ENCODE measurements around the gene CCND1. TPM values are rescaled to one million over a fixed set of nuclear protein-coding genes. Genes with fewer than 3 reads are reported as not detected.
"Not testable (repeated sequence)": the region's sequence is repeated elsewhere in the genome, so short reads cannot be mapped to it uniquely, and the experiment has no call there.

CCND1 gene
- total and polyA plus RNA-seq, 12 donors, result 11.4 to 292 (median 173) TPM

GRCh38 chr11:69695581-69695980, 54.6 kb downstream of the CCND1 start:
- TF ChIP-seq CTCF (IDR thresholded peaks at IDR 0.05), result no peak
- intact Hi-C loops (cut with DNase I), result loop anchor here in 1 of 10 donors (5.0 kb wide), 1 partner anchor 197 kb away; no protein-coding TSS in a partner anchor
- ATAC-seq, result no peak
- Histone ChIP-seq H3K4me1 (peaks cover 0 to 19% (median 4%) of the 10 kb centered on the region in 9 donors), H3K36me3 (no peaks in the 10 kb centered on the region), H3K9me3 (peaks cover 0 to 17% (median 0%) of the 10 kb centered on the region in 11 donors), H3K27ac (no peak overlapping the region), H3K27me3 (peaks cover 0 to 68% (median 43%) of the 10 kb centered on the region in 7 donors), H3K4me3 (no peak overlapping the region)
- 85 to 88% methylated on average over 7 of the region's 7 CpGs for WGBS, 2 donors
- DNase-seq, result no peak

GRCh38 chr11:69695995-69696394, 55.0 kb downstream of the CCND1 start:
- Histone ChIP-seq H3K9me3 (peaks cover 0 to 17% (median 0%) of the 10 kb centered on the region in 11 donors), H3K4me1 (peaks cover 0 to 23% (median 8%) of the 10 kb centered on the region in 9 donors), H3K27me3 (peaks cover 0 to 71% (median 47%) of the 10 kb centered on the region in 7 donors)
- intact Hi-C loops (cut with DNase I), result loop anchor here in 1 of 10 donors (5.0 kb wide), 1 partner anchor 196 kb away; no protein-coding TSS in a partner anchor
- 84 to 85% methylated on average over 6 of the region's 6 CpGs for WGBS, 2 donors
- not testable (repeated sequence) for H3K27ac ChIP-seq, DNase-seq, ATAC-seq, H3K36me3 ChIP-seq, H3K4me3 ChIP-seq

GRCh38 chr11:69696749-69697468, 56.0 kb downstream of the CCND1 start:
- ATAC-seq, result no peak
- Histone ChIP-seq H3K4me1 (peaks cover 0 to 24% (median 9%) of the 10 kb centered on the region in 9 donors), H3K36me3 (no peaks in the 10 kb centered on the region), H3K27ac (no peak overlapping the region), H3K4me3 (no peak overlapping the region), H3K27me3 (peaks cover 0 to 77% (median 56%) of the 10 kb centered on the region in 7 donors), H3K9me3 (peaks cover 0 to 12% (median 0%) of the 10 kb centered on the region in 11 donors)
- intact Hi-C loops (cut with DNase I), result loop anchor here in 1 of 10 donors (5.0 kb wide), 1 partner anchor 195 kb away; no protein-coding TSS in a partner anchor
- 71 to 75% methylated on average over 15 of the region's 15 CpGs for WGBS, 2 donors
- DNase-seq, result no peak
- TF ChIP-seq CTCF (IDR thresholded peaks at IDR 0.05), result no peak

- no peak for TF ChIP-seq CTCF (IDR thresholded peaks at IDR 0.05)
- H3K4me3 ChIP-seq, result no peak overlapping the region
- peaks cover 0 to 24% (median 12%) of the 10 kb centered on the region in 9 donors for H3K4me1 ChIP-seq
- H3K27ac ChIP-seq, result no peak overlapping the region
- no peak for DNase-seq
- intact Hi-C loops (cut with DNase I), result loop anchor here in 1 of 10 donors (5.0 kb wide), 1 partner anchor 195 kb away; no protein-coding TSS in a partner anchor
- H3K27me3 ChIP-seq, result peaks cover 0 to 80% (median 62%) of the 10 kb centered on the region in 7 donors
- ATAC-seq, result no peak
- 92 to 93% methylated on average over 8 of the region's 8 CpGs for WGBS, 2 donors
- H3K36me3 ChIP-seq, result no peaks in the 10 kb centered on the region
- peaks cover 0 to 6% (median 0%) of the 10 kb centered on the region in 11 donors for H3K9me3 ChIP-seq
Measured at GRCh38 chr11:69697469-69697843, 56.5 kb downstream of the CCND1 start.
